Vagina (tissue), 2 donors: ENCODE results near the gene AQP5. TPM values are rescaled to one million over a fixed set of nuclear protein-coding genes. Genes with fewer than 3 reads are reported as not detected.

Experiments
- DNase-seq, 2 donors: peaks; one replicate each; pipeline ENCODE4 v3.0.0-alpha.2; 2017; ENCODE audit errors: extremely low spot score in 2 of 2
- H3K27ac ChIP-seq: fragments of 200-600 bp; sonication (generic); one replicate; pipeline ENCODE4 v1.5.1; 2019
- H3K27me3 ChIP-seq: fragments of 200-600 bp; sonication (generic); one replicate; pipeline ENCODE4 v1.5.1; 2019
- H3K36me3 ChIP-seq, 2 donors: fragments of 200-600 bp; sonication (generic); one replicate each; pipeline ENCODE4 v1.5.1; 2017 to 2019
- H3K4me1 ChIP-seq: fragments of 200-600 bp; sonication (generic); one replicate; pipeline ENCODE4 v1.5.1; 2019
- H3K4me3 ChIP-seq, 2 donors: fragments of 200-600 bp; sonication (generic); 1 replicate in 1 of 2; 2 replicates in 1 of 2; pipeline ENCODE4 v1.5.1; 2016 to 2019
- H3K9me3 ChIP-seq: fragments of 200-600 bp; sonication (generic); one replicate; pipeline ENCODE4 v1.5.1; 2019
- CTCF ChIP-seq, 3 experiments: fragments of 450-650 bp in 2 of 3; fragments of 200-600 bp in 1 of 3; sonication (generic) in 1 of 3; IDR thresholded peaks; one replicate each; pipeline ENCODE4 v1.5.1; 2017 to 2019; ENCODE audit warnings: antibody characterized with exemption in 3 of 3, mild to moderate bottlenecking in 2 of 3, moderate library complexity in 2 of 3
- POLR2A ChIP-seq, 2 donors: fragments of 450-650 bp; IDR thresholded peaks; one replicate each; pipeline ENCODE4 v1.6.1; 2017; ENCODE audit warnings: antibody characterized with exemption in 2 of 2, mild to moderate bottlenecking in 2 of 2, moderate library complexity in 2 of 2
- POLR2AphosphoS5 ChIP-seq, 2 donors: sonication (generic); formaldehyde crosslinking; IDR thresholded peaks; one replicate each; pipeline ENCODE4 v1.9.0; 2017; ENCODE audit warnings: antibody characterized with exemption in 2 of 2, mild to moderate bottlenecking in 2 of 2, low read depth in 1 of 2; ENCODE audit not compliant: insufficient read depth in 1 of 2
- intact Hi-C: fragments of 100-400 bp; cut with DNase I; formaldehyde crosslinking; loops from one replicate; pipeline ENCODE4 v1.15.1; 2023
- total RNA-seq: library from RNA; depleted of rRNA; stranded (reverse); fragments of >200 nt; gene quantifications from one replicate; pipeline ENCODE4 v1.2.3, GENCODE V29; 2016

AQP5 gene
- total RNA-seq, 1 donor from 2014 or later: not detected

- H3K36me3 ChIP-seq: no peaks in the 10 kb centered on the region
- H3K27me3 ChIP-seq: no peaks in the 10 kb centered on the region
- TF ChIP-seq POLR2A (IDR thresholded peaks at IDR 0.05) (no peak), POLR2AphosphoS5 (IDR thresholded peaks at IDR 0.05; ENCODE audit: insufficient read depth in 1 of 2, low read depth in 1 of 2) (no peak), CTCF (IDR thresholded peaks at IDR 0.05) (no peak)
- H3K27ac ChIP-seq: no peak overlapping the region
- H3K9me3 ChIP-seq: no peaks in the 10 kb centered on the region
- no peak overlapping the region for H3K4me3 ChIP-seq
- intact Hi-C loops: no loop called here
- H3K4me1 ChIP-seq: peaks cover 11% of the 10 kb centered on the region
- no peak for DNase-seq
Measured at GRCh38 chr12:49980501-49981349, 19.1 kb downstream of the AQP5 start.

- H3K27ac ChIP-seq: no peak overlapping the region
- H3K36me3 ChIP-seq: no peaks in the 10 kb centered on the region
- TF ChIP-seq POLR2AphosphoS5 (IDR thresholded peaks at IDR 0.05; ENCODE audit: insufficient read depth in 1 of 2, low read depth in 1 of 2): no peak
- no peak for TF ChIP-seq CTCF (IDR thresholded peaks at IDR 0.05)
- TF ChIP-seq POLR2A (IDR thresholded peaks at IDR 0.05): no peak
- DNase-seq: no peak
- H3K9me3 ChIP-seq: no peaks in the 10 kb centered on the region
- peaks cover 11% of the 10 kb centered on the region for H3K4me1 ChIP-seq
- no peaks in the 10 kb centered on the region for H3K27me3 ChIP-seq
- intact Hi-C loops: no loop called here
- H3K4me3 ChIP-seq: no peak overlapping the region
Measured at GRCh38 chr12:49982246-49983087, 20.8 kb downstream of the AQP5 start.

- Histone ChIP-seq H3K9me3 (no peaks in the 10 kb centered on the region), H3K36me3 (no peaks in the 10 kb centered on the region), H3K4me3 (no peak overlapping the region), H3K27ac (no peak overlapping the region), H3K4me1 (peaks cover 11% of the 10 kb centered on the region), H3K27me3 (no peaks in the 10 kb centered on the region)
- intact Hi-C loops: no loop called here
- TF ChIP-seq POLR2AphosphoS5 (IDR thresholded peaks at IDR 0.05; ENCODE audit: insufficient read depth in 1 of 2, low read depth in 1 of 2): no peak
- no peak for TF ChIP-seq CTCF (IDR thresholded peaks at IDR 0.05)
- TF ChIP-seq POLR2A (IDR thresholded peaks at IDR 0.05): no peak
- DNase-seq: no peak
Measured at GRCh38 chr12:49983892-49984291, 22.2 kb downstream of the AQP5 start.

- Histone ChIP-seq H3K4me1 (peaks cover 11% of the 10 kb centered on the region), H3K9me3 (no peaks in the 10 kb centered on the region), H3K36me3 (no peaks in the 10 kb centered on the region), H3K27ac (no peak overlapping the region), H3K4me3 (no peak overlapping the region), H3K27me3 (no peaks in the 10 kb centered on the region)
- intact Hi-C loops: no loop called here
- no peak for DNase-seq
- TF ChIP-seq POLR2AphosphoS5 (IDR thresholded peaks at IDR 0.05; ENCODE audit: insufficient read depth in 1 of 2, low read depth in 1 of 2): no peak
- no peak for TF ChIP-seq POLR2A (IDR thresholded peaks at IDR 0.05)
- TF ChIP-seq CTCF (IDR thresholded peaks at IDR 0.05): no peak
Measured at GRCh38 chr12:49984476-49985359, 23.0 kb downstream of the AQP5 start.
